CD4-positive, alpha-beta T cell (primary cell): Measurements from ENCODE around the gene ARF3. TPM values are rescaled to one million over a fixed set of nuclear protein-coding genes. Genes with fewer than 3 reads are reported as not detected.
A peak's percentile ranks its signal among the peaks of the same experiment; 100 is the strongest.

Experiments used
- ATAC-seq: fragments of 200-7000 bp; cut with Tn5 transposase; one replicate; pipeline ENCODE4 v1.10.0; 2022; ENCODE audit warnings: mild to moderate bottlenecking; ENCODE audit not compliant: poor library complexity
- CTCF ChIA-PET: fragments of 350-600 bp; sonication (Branson Sonifier 250); formaldehyde crosslinking; loops from one replicate; lab custom pipeline; 2021; ENCODE audit warnings: antibody characterized with exemption, inconsistent platforms; lab: Charles Lee
- POLR2A ChIA-PET: fragments of 350-600 bp; sonication (Branson Sonifier 250); formaldehyde crosslinking; loops from one replicate; lab custom pipeline; 2021; ENCODE audit warnings: antibody characterized with exemption, inconsistent platforms; lab: Charles Lee
- DNase-seq, 14 experiments: peaks; one replicate each; pipeline ENCODE4 v3.0.0-alpha.2; 2013 to 2020; ENCODE audit warnings: mixed read lengths in 2 of 14
- H3K27ac ChIP-seq, 2 donors: one replicate each; pipeline versions ENCODE4 v1.5.1 to v1.7.0; 2013; ENCODE audit warnings: low read length in 2 of 2, low read depth in 1 of 2, mild to moderate bottlenecking in 1 of 2
- H3K27me3 ChIP-seq, 2 experiments: 1 replicate in 1 of 2; 2 replicates in 1 of 2; pipeline versions ENCODE4 v1.6.1 to v1.7.0; 2013; ENCODE audit warnings: low read length in 2 of 2, control low read depth in 1 of 2, mild to moderate bottlenecking in 1 of 2, moderate library complexity in 1 of 2; ENCODE audit not compliant: insufficient read depth in 2 of 2, control insufficient read depth in 1 of 2
- H3K36me3 ChIP-seq: one replicate; pipeline ENCODE4 v1.6.1; 2013; ENCODE audit warnings: low read length, control low read depth; ENCODE audit not compliant: insufficient read depth
- H3K4me1 ChIP-seq: one replicate; pipeline ENCODE4 v1.6.1; 2013; ENCODE audit warnings: low read length, control low read depth; ENCODE audit not compliant: insufficient read depth
- H3K4me3 ChIP-seq: one replicate; pipeline ENCODE4 v1.5.1; 2013; ENCODE audit warnings: mild to moderate bottlenecking, low read length, moderate library complexity
- H3K9me3 ChIP-seq, 2 experiments: 1 replicate in 1 of 2; 2 replicates in 1 of 2; pipeline versions ENCODE4 v1.6.1 to v1.7.0; 2013; ENCODE audit warnings: low read length in 2 of 2, mild to moderate bottlenecking in 2 of 2, control low read depth in 1 of 2, moderate library complexity in 1 of 2; ENCODE audit not compliant: control insufficient read depth in 1 of 2, insufficient read depth in 1 of 2
- H3K27ac Mint-ChIP-seq: one replicate; pipeline ENCODE4 v1.8.0; 2020; ENCODE audit warnings: mixed read lengths
- H3K27me3 Mint-ChIP-seq: one replicate; pipeline ENCODE4 v1.8.0; 2021; ENCODE audit warnings: mixed read lengths
- H3K36me3 Mint-ChIP-seq: one replicate; pipeline ENCODE4 v1.8.0; 2021; ENCODE audit warnings: low read depth, mixed read lengths
- H3K4me1 Mint-ChIP-seq: one replicate; pipeline ENCODE4 v1.8.0; 2021; ENCODE audit warnings: low read depth, mixed read lengths
- H3K4me3 Mint-ChIP-seq: one replicate; pipeline ENCODE4 v1.8.0; 2020; ENCODE audit warnings: mild to moderate bottlenecking, mixed read lengths
- H3K9me3 Mint-ChIP-seq: one replicate; pipeline ENCODE4 v1.8.0; 2020; ENCODE audit warnings: mixed read lengths
- CTCF ChIP-seq: fragments of 200-600 bp; IDR thresholded peaks from one replicate; pipeline ENCODE4 v1.8.0; 2022; ENCODE audit warnings: antibody characterized with exemption, mild to moderate bottlenecking
- intact Hi-C, 2 experiments: fragments of 100-400 bp; cut with DNase I in 1 of 2; cut with micrococcal nuclease in 1 of 2; formaldehyde crosslinking; loops; one replicate each; pipeline versions ENCODE4 v1.15.1 to v1.9.0; 2023 to 2025; cut with DNase I, micrococcal nuclease
- total RNA-seq, 174 experiments: library from RNA in 2 of 174; stranded (reverse) in 2 of 174; gene quantifications; one replicate each; pipeline ENCODE4 v1.2.3 and lab custom pipeline; 2021 to 2026

Gene ARF3
- total RNA-seq, 2 experiments from 2014 or later, result 32.0 to 34.6 TPM

- H3K4me1 ChIP-seq, result peaks cover 46% of the 10 kb centered on the region
- peaks cover 73% of the 10 kb centered on the region for H3K27me3 Mint-ChIP-seq
- H3K4me1 Mint-ChIP-seq, result peaks cover 44% of the 10 kb centered on the region
- TF ChIP-seq CTCF, result peak; percentile 83
- H3K27me3 ChIP-seq, result peaks cover 53 to 56% of the 10 kb centered on the region in 2 experiments
- peak overlapping the region; percentile 61 for H3K4me3 Mint-ChIP-seq
- peaks cover 11% of the 10 kb centered on the region for H3K36me3 Mint-ChIP-seq
- H3K9me3 Mint-ChIP-seq, result no peaks in the 10 kb centered on the region
- POLR2A ChIA-PET, result no interaction called here
- no peak overlapping the region for H3K27ac Mint-ChIP-seq
- intact Hi-C loops, result loop anchor here in 1 of 2 experiments (5.0 kb wide), 1 partner anchor 93 kb away; a partner anchor contains a TSS
- CTCF ChIA-PET, result interaction anchor here (1.0 to 3.4 kb wide), 7 partner anchors 11 to 49 kb away, joined by 3 to 39 read pairs (median 4); partner anchors contain the start of gene WNT1
- H3K27ac ChIP-seq, result no peak overlapping the region
- H3K36me3 ChIP-seq, result no peaks in the 10 kb centered on the region
- DNase-seq, result peak in 7 of 14 experiments; percentile 40 to 73 (median 56)
- peaks cover 0 to 13% of the 10 kb centered on the region in 2 experiments for H3K9me3 ChIP-seq
- peak; percentile 28 for ATAC-seq
- no peak overlapping the region for H3K4me3 ChIP-seq
Observed at GRCh38 chr12:48995086-48995879, 38.0 kb upstream of the ARF3 start.

GRCh38 chr12:48994224-48995085 is 37.2 kb upstream of the ARF3 start:
- H3K4me1 Mint-ChIP-seq, result peaks cover 35% of the 10 kb centered on the region
- H3K27me3 ChIP-seq, result peaks cover 45 to 48% of the 10 kb centered on the region in 2 experiments
- no peaks in the 10 kb centered on the region for H3K36me3 ChIP-seq
- ChIA-PET POLR2A (no interaction called here), CTCF (interaction anchor here (1.0 to 1.7 kb wide), 4 partner anchors 10 to 49 kb away, joined by 3 to 4 read pairs (median 4); partner anchors contain the start of gene WNT1)
- ATAC-seq (no peak), DNase-seq (peak in 1 of 14 experiments; percentile 27)
- H3K27ac Mint-ChIP-seq, result no peak overlapping the region
- no peaks in the 10 kb centered on the region for H3K9me3 Mint-ChIP-seq
- H3K36me3 Mint-ChIP-seq, result peaks cover 3% of the 10 kb centered on the region
- no peak for TF ChIP-seq CTCF
- H3K9me3 ChIP-seq, result peaks cover 0 to 9% of the 10 kb centered on the region in 2 experiments
- H3K27me3 Mint-ChIP-seq, result peaks cover 69% of the 10 kb centered on the region
- intact Hi-C loops, result loop anchor here in 1 of 2 experiments (5.0 kb wide), 1 partner anchor 92 kb away; a partner anchor contains a TSS
- H3K27ac ChIP-seq, result no peak overlapping the region
- H3K4me3 ChIP-seq, result no peak overlapping the region
- peaks cover 38% of the 10 kb centered on the region for H3K4me1 ChIP-seq
- H3K4me3 Mint-ChIP-seq, result no peak overlapping the region

GRCh38 chr12:48993787-48994186 is 36.5 kb upstream of the ARF3 start:
- Histone ChIP-seq H3K9me3 (peaks cover 0 to 7% of the 10 kb centered on the region in 2 experiments), H3K27me3 (peaks cover 40 to 50% of the 10 kb centered on the region in 2 experiments), H3K4me1 (peaks cover 31% of the 10 kb centered on the region), H3K36me3 (no peaks in the 10 kb centered on the region), H3K4me3 (no peak overlapping the region), H3K27ac (no peak overlapping the region)
- DNase-seq (no peak), ATAC-seq (no peak)
- ChIA-PET CTCF (interaction anchor here (0.6 to 2.2 kb wide), 5 partner anchors 10 to 56 kb away, joined by 3 to 16 read pairs (median 5); partner anchors contain the start of gene WNT1), POLR2A (interaction anchor here (1.5 kb wide), 1 partner anchor 12 kb away, joined by 5 read pairs; no protein-coding TSS in a partner anchor)
- Mint-ChIP-seq H3K36me3 (no peaks in the 10 kb centered on the region), H3K27ac (no peak overlapping the region), H3K27me3 (peaks cover 69% of the 10 kb centered on the region), H3K4me3 (no peak overlapping the region), H3K4me1 (peaks cover 30% of the 10 kb centered on the region), H3K9me3 (no peaks in the 10 kb centered on the region)
- TF ChIP-seq CTCF, result no peak
- intact Hi-C loops, result no loop called here
